WTC11 (cell line): ENCODE data around the gene ANKDD1B.

ENCODE experiments used
- E2F1 ChIP-seq: sonication (generic); formaldehyde crosslinking; IDR thresholded peaks from 2 replicates; pipeline ENCODE4 v1.8.0; 2022; ENCODE audit warnings: mild to moderate bottlenecking, missing genetic modification reagents
- FOXP1 ChIP-seq: sonication (generic); formaldehyde crosslinking; IDR thresholded peaks from 2 replicates; pipeline ENCODE4 v1.8.0; 2022; ENCODE audit warnings: missing genetic modification reagents, mild to moderate bottlenecking, moderate library complexity, borderline replicate concordance
- GABPB1 ChIP-seq: sonication (generic); formaldehyde crosslinking; IDR thresholded peaks from 2 replicates; pipeline ENCODE4 v1.8.1; 2023; ENCODE audit warnings: mild to moderate bottlenecking, missing genetic modification reagents
- JUN ChIP-seq: sonication (generic); formaldehyde crosslinking; IDR thresholded peaks from 2 replicates; pipeline ENCODE4 v1.8.0; 2023; ENCODE audit warnings: mild to moderate bottlenecking, missing genetic modification reagents
- SMAD3 ChIP-seq: sonication (generic); formaldehyde crosslinking; IDR thresholded peaks from 2 replicates; pipeline ENCODE4 v1.8.0; 2022; ENCODE audit warnings: missing genetic modification reagents, mild to moderate bottlenecking, borderline replicate concordance
- TF ChIP-seq, protein P1 (sequence below): fragments of 200-600 bp; IDR thresholded peaks from 2 replicates; pipeline ENCODE4 v1.8.0; 2022; ENCODE audit warnings: antibody characterized with exemption

DNA sequence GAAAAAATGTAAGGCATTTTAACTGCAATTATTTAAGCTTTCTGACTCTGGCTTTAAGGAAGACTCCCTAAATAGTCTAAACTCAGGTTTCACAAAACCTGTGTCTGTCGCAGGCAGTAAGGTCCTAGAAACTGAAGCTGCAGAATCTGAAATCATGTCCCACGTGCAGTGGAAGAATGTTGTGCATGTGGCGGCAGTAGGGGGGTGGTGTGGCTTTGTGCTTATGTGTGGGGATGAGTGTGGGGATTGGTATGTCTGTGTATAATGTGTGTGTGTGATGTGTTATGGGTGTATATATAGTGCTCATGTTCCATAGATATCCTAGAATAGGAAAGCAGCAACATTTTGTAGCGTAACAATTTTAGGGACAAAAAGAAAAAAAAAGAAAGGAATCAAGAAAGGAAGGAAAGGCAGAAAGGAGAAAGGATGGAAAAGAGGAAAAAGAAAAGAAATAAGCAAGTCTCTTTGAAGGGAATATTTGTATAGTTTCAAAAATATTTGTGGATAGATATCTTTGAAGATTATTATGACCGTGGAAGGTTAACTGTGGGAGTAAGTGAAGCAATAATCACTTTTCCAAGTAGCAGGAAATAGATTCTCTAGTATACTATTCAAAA lies 6.6 kb downstream of the ANKDD1B start:
- TF ChIP-seq, protein P1, sequence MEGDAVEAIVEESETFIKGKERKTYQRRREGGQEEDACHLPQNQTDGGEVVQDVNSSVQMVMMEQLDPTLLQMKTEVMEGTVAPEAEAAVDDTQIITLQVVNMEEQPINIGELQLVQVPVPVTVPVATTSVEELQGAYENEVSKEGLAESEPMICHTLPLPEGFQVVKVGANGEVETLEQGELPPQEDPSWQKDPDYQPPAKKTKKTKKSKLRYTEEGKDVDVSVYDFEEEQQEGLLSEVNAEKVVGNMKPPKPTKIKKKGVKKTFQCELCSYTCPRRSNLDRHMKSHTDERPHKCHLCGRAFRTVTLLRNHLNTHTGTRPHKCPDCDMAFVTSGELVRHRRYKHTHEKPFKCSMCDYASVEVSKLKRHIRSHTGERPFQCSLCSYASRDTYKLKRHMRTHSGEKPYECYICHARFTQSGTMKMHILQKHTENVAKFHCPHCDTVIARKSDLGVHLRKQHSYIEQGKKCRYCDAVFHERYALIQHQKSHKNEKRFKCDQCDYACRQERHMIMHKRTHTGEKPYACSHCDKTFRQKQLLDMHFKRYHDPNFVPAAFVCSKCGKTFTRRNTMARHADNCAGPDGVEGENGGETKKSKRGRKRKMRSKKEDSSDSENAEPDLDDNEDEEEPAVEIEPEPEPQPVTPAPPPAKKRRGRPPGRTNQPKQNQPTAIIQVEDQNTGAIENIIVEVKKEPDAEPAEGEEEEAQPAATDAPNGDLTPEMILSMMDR, result no peak
- TF ChIP-seq FOXP1, result no peak
- TF ChIP-seq GABPB1 (CRISPR knock-in tag), result no peak
- TF ChIP-seq E2F1 (CRISPR knock-in tag), result no peak
- no peak for TF ChIP-seq SMAD3
- no peak for TF ChIP-seq JUN (CRISPR knock-in tag)
